Cardiac septum (tissue), 1 donor: Measurements from ENCODE around the gene LMAN1L. TPM values are rescaled to one million over a fixed set of nuclear protein-coding genes. Genes with fewer than 3 reads are reported as not detected.
A peak's percentile ranks its signal among the peaks of the same experiment; 100 is the strongest.

Experiments
- DNase-seq: peaks from one replicate; pipeline ENCODE4 v3.0.0-alpha.2; 2020; ENCODE audit warnings: low spot score
- intact Hi-C: fragments of 100-400 bp; cut with DNase I; formaldehyde crosslinking; loops from one replicate; pipeline ENCODE4 v1.14.0; 2022
- total RNA-seq: library from RNA; stranded (reverse); fragmentation: NEBNext Ultra II Directional; extraction: Animal tissue kit (Norgen Biotek cat#: 25700); gene quantifications from one replicate; pipeline ENCODE4 v1.2.1, GENCODE V29; 2021
- donor health status: DM: no; HTN: no; CAD: no.

Gene LMAN1L
- total RNA-seq, 1 donor from 2014 or later, result 7.9 TPM

GRCh38 chr15:74790080-74790916, 22.3 kb upstream of the LMAN1L start:
- intact Hi-C loops, result no loop called here
- DNase-seq, result no peak

GRCh38 chr15:74791007-74791406, 21.6 kb upstream of the LMAN1L start:
- intact Hi-C loops, result no loop called here
- no peak for DNase-seq

- intact Hi-C loops, result no loop called here
- no peak for DNase-seq
Measured at GRCh38 chr15:74791667-74792066, 21.0 kb upstream of the LMAN1L start.

GRCh38 chr15:74792227-74793016, 20.2 kb upstream of the LMAN1L start:
- DNase-seq, result no peak
- intact Hi-C loops, result no loop called here

GRCh38 chr15:74793135-74794028, 19.3 kb upstream of the LMAN1L start:
- intact Hi-C loops, result no loop called here
- no peak for DNase-seq

GRCh38 chr15:74794248-74794969, 18.2 kb upstream of the LMAN1L start:
- DNase-seq, result no peak
- intact Hi-C loops, result no loop called here

- intact Hi-C loops, result no loop called here
Measured at GRCh38 chr15:74794970-74795349, 17.7 kb upstream of the LMAN1L start.

GRCh38 chr15:74795966-74796625, 16.5 kb upstream of the LMAN1L start:
- intact Hi-C loops, result no loop called here
- no peak for DNase-seq

More at GRCh38 chr15:74794970-74795349, 17.7 kb upstream of the LMAN1L start:
- DNase-seq, result no peak

- no peak for DNase-seq
- intact Hi-C loops, result no loop called here
Measured at GRCh38 chr15:74798388-74799254, 14.0 kb upstream of the LMAN1L start.

- intact Hi-C loops, result no loop called here
Measured at GRCh38 chr15:74799255-74799855, 13.3 kb upstream of the LMAN1L start.

GRCh38 chr15:74799856-74800558, 12.6 kb upstream of the LMAN1L start:
- intact Hi-C loops, result loop anchor here (1.0 to 2.0 kb wide), 2 partner anchors 19 to 29 kb away; no protein-coding TSS in a partner anchor
- DNase-seq, result peak; percentile 93

More at GRCh38 chr15:74799255-74799855, 13.3 kb upstream of the LMAN1L start:
- no peak for DNase-seq

- no peak for DNase-seq
- intact Hi-C loops, result loop anchor here (1.0 to 2.0 kb wide), 2 partner anchors 20 to 29 kb away; no protein-coding TSS in a partner anchor
Measured at GRCh38 chr15:74800559-74801094, 12.0 kb upstream of the LMAN1L start.

- no peak for DNase-seq
- intact Hi-C loops, result loop anchor here (2.0 kb wide), 1 partner anchor 21 kb away; no protein-coding TSS in a partner anchor
Measured at GRCh38 chr15:74801311-74801997, 11.2 kb upstream of the LMAN1L start.

- DNase-seq, result no peak
- intact Hi-C loops, result no loop called here
Measured at GRCh38 chr15:74802290-74802689, 10.3 kb upstream of the LMAN1L start.

- no peak for DNase-seq
- intact Hi-C loops, result no loop called here
Measured at GRCh38 chr15:74802862-74803447, 9.7 kb upstream of the LMAN1L start.
